Upper lobe of left lung (tissue), 4 donors: Measurements from ENCODE around the gene SERPINA1.

Source experiments
- CTCF ChIP-seq, 6 experiments: fragments of 450-650 bp in 4 of 6; fragments of 200-600 bp in 2 of 6; sonication (generic) in 2 of 6; IDR thresholded peaks; one replicate each; pipeline ENCODE4 v1.5.1; 2016 to 2019; ENCODE audit warnings: antibody characterized with exemption in 6 of 6
- EP300 ChIP-seq, 4 donors: sonication (generic); formaldehyde crosslinking; IDR thresholded peaks; one replicate each; pipeline ENCODE4 v1.5.1; 2017; ENCODE audit warnings: antibody characterized with exemption in 4 of 4, control low read depth in 2 of 4
- POLR2A ChIP-seq, 4 donors: fragments of 450-650 bp; IDR thresholded peaks; one replicate each; pipeline ENCODE4 v1.5.1; 2016 to 2017; ENCODE audit warnings: antibody characterized with exemption in 4 of 4, mild to moderate bottlenecking in 2 of 4

GRCh38 chr14:94382716-94383596 lies 5.4 kb downstream of the SERPINA1 start:
- TF ChIP-seq CTCF (IDR thresholded peaks at IDR 0.05), result no peak
- no peak for TF ChIP-seq POLR2A (IDR thresholded peaks at IDR 0.05)
- no peak for TF ChIP-seq EP300 (IDR thresholded peaks at IDR 0.05)
